Measurements from ENCODE around the gene CHID1. TPM values are rescaled to one million over a fixed set of nuclear protein-coding genes. Genes with fewer than 3 reads are reported as not detected.
A peak's percentile ranks its signal among the peaks of the same experiment; 100 is the strongest.

The CHID1 gene
- total and polyA plus RNA-seq, 4 donors = 41.7 to 92.2 (median 48.8) TPM

DNA sequence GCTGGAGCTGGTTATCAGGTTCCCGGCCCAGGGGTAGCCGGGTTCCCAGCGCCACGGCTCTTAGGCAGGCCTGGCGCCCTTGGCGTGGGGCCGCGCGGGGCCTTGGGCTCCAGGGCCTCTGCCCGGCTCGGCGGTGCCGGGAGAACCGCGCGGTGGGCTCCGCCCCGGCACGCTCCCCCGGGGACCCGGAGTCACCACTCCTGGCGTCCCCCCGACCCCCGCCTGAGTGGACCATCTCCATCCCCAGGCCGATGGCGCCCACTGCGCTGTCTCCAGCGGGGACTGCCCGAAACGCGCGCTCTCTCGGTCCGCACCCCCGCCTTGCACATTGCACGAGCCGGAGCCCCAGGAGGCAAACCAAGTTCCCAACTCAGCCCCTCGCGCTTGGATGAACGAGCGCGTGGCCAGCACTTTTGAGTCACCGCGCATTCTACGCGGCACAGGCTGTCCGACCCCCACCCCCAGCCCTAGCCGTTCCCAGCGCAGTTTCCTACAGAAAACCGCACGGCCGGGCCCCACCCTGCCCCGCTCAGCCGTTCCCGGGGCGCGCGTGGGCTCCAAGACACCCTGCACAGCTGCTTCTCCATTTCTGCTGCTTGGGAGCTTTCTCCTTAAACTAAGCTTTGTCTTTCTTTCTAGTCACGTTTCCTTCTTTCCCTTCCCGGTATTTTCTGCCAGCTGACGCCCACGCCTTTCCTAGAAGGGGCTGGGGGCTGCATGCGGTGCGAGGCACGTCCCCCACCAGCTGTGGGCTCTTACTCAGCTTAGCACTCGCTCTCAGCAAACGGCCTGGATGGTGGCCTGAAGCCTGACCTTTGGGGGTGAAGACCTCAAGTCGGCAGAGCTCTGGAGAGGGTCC, 650 bp upstream of the CHID1 start:
- DNase-seq = peak; percentile 54 to 62 (median 56)
- peak; percentile 37 for ATAC-seq (ENCODE audit: insufficient read depth, low FRiP score)

GRCh38 chr11:910044-910588, 494 bp downstream of the CHID1 start:
- Histone ChIP-seq H3K4me3 (peak overlapping the region; percentile 90), H3K27ac (ENCODE audit: low read depth in 1 of 2, low read length in 1 of 2) (peak overlapping the region in 1 of 2 donors; percentile 69), H3K27me3 (ENCODE audit: control insufficient read depth in 3 of 3, insufficient read depth in 3 of 3, low read length in 2 of 3) (no peaks in the 10 kb centered on the region), H3K9ac (ENCODE audit: insufficient read depth in 1 of 2, low read length in 2 of 2) (no peak overlapping the region), H3K9me3 (ENCODE audit: control insufficient read depth in 4 of 4, insufficient read depth in 3 of 4, low read length in 3 of 4) (no peaks in the 10 kb centered on the region), H3K4me1 (ENCODE audit: control insufficient read depth in 5 of 5, insufficient read depth in 5 of 5, low read length in 5 of 5) (peaks cover 0 to 14% (median 0%) of the 10 kb centered on the region in 5 donors), H3K36me3 (ENCODE audit: control insufficient read depth in 4 of 4, insufficient read depth in 4 of 4, low read length in 4 of 4) (peaks cover 0 to 4% (median 1%) of the 10 kb centered on the region in 4 donors)
- ATAC-seq (ENCODE audit: insufficient read depth, low FRiP score) (no peak), DNase-seq (no peak)
- WGBS, 2 donors = 3 to 5% methylated on average over 36 to 38 of the region's 38 CpGs
- no peak for TF ChIP-seq CTCF (IDR thresholded peaks at IDR 0.05; ENCODE audit: control extremely low read depth, extremely low read depth)

More for the DNA sequence above, 650 bp upstream of the CHID1 start:
- 3% methylated on average over 66 to 68 of the region's 68 CpGs for WGBS, 2 donors
- Histone ChIP-seq H3K9ac (ENCODE audit: insufficient read depth in 1 of 2, low read length in 2 of 2) (peak overlapping the region in 1 of 2 donors; percentile 46), H3K4me1 (ENCODE audit: control insufficient read depth in 5 of 5, insufficient read depth in 5 of 5, low read length in 5 of 5) (peaks cover 0 to 14% (median 0%) of the 10 kb centered on the region in 5 donors), H3K4me3 (peak overlapping the region; percentile 65), H3K27ac (ENCODE audit: low read depth in 1 of 2, low read length in 1 of 2) (peak overlapping the region; percentile 66 to 90), H3K36me3 (ENCODE audit: control insufficient read depth in 4 of 4, insufficient read depth in 4 of 4, low read length in 4 of 4) (peaks cover 0 to 2% (median under 1%) of the 10 kb centered on the region in 4 donors), H3K9me3 (ENCODE audit: control insufficient read depth in 4 of 4, insufficient read depth in 3 of 4, low read length in 3 of 4) (no peaks in the 10 kb centered on the region), H3K27me3 (ENCODE audit: control insufficient read depth in 3 of 3, insufficient read depth in 3 of 3, low read length in 2 of 3) (no peaks in the 10 kb centered on the region)
- TF ChIP-seq CTCF (IDR thresholded peaks at IDR 0.05; ENCODE audit: control extremely low read depth, extremely low read depth) = no peak

DNA sequence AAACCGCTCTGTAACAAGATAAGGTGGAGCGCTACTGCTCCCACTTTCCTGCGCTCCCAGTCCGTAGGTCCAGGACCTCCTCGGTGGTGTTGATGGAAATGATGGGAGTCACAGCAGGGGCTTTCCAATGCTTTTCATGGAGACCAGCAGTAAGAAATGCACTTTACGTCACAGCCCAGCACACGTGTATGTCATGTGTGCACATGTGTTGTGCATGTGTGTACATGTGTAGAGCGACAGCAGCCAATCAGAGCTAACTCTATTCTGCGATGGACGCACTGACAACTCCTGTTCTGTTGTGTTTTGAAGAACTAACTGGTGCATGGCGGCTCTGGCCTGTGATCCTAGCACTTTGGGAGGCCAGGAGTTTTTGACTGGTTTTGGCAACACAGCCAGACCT, 1.2 kb downstream of the CHID1 start:
- no peaks in the 10 kb centered on the region for H3K27me3 ChIP-seq (ENCODE audit: control insufficient read depth in 3 of 3, insufficient read depth in 3 of 3, low read length in 2 of 3)
- WGBS, 2 donors = 93 to 95% methylated on average over 11 of the region's 11 CpGs
- TF ChIP-seq CTCF (IDR thresholded peaks at IDR 0.05; ENCODE audit: control extremely low read depth, extremely low read depth) = no peak
- H3K9ac ChIP-seq (ENCODE audit: insufficient read depth in 1 of 2, low read length in 2 of 2) = no peak overlapping the region
- no peak for DNase-seq
- no peaks in the 10 kb centered on the region for H3K9me3 ChIP-seq (ENCODE audit: control insufficient read depth in 4 of 4, insufficient read depth in 3 of 4, low read length in 3 of 4)
- no peak for ATAC-seq (ENCODE audit: insufficient read depth, low FRiP score)
- H3K4me1 ChIP-seq (ENCODE audit: control insufficient read depth in 5 of 5, insufficient read depth in 5 of 5, low read length in 5 of 5) = peaks cover 0 to 14% (median 0%) of the 10 kb centered on the region in 5 donors
- no peak overlapping the region for H3K27ac ChIP-seq (ENCODE audit: low read depth in 1 of 2, low read length in 1 of 2)
- H3K4me3 ChIP-seq = no peak overlapping the region
- H3K36me3 ChIP-seq (ENCODE audit: control insufficient read depth in 4 of 4, insufficient read depth in 4 of 4, low read length in 4 of 4) = peaks cover 0 to 6% (median 4%) of the 10 kb centered on the region in 4 donors
